Cardiac septum (tissue), 1 donor: Measurements from ENCODE around the gene TPP2. TPM values are rescaled to one million over a fixed set of nuclear protein-coding genes. Genes with fewer than 3 reads are reported as not detected.

Experiments used
- DNase-seq: peaks from one replicate; pipeline ENCODE4 v3.0.0-alpha.2; 2020; ENCODE audit warnings: low spot score
- intact Hi-C: fragments of 100-400 bp; cut with DNase I; formaldehyde crosslinking; loops from one replicate; pipeline ENCODE4 v1.14.0; 2022
- long read RNA-seq: library from polyadenylated mRNA; unstranded; transcript quantifications from one replicate; pipeline ENCODE4 v2.0.0, GENCODE V29; 2021
- total RNA-seq: library from RNA; stranded (reverse); fragmentation: NEBNext Ultra II Directional; extraction: Animal tissue kit (Norgen Biotek cat#: 25700); gene quantifications from one replicate; pipeline ENCODE4 v1.2.1, GENCODE V29; 2021
- donor health status: DM: no; HTN: no; CAD: no.

The TPP2 gene
- total RNA-seq = 31.0 TPM
- long read RNA-seq, full-length matches to known transcripts = 7 of 42 reads
- long read RNA-seq, partial matches to known transcripts = 27 of 42 reads
- long read RNA-seq, other reads (novel, unspliced or antisense) = 8 of 42 reads

DNA sequence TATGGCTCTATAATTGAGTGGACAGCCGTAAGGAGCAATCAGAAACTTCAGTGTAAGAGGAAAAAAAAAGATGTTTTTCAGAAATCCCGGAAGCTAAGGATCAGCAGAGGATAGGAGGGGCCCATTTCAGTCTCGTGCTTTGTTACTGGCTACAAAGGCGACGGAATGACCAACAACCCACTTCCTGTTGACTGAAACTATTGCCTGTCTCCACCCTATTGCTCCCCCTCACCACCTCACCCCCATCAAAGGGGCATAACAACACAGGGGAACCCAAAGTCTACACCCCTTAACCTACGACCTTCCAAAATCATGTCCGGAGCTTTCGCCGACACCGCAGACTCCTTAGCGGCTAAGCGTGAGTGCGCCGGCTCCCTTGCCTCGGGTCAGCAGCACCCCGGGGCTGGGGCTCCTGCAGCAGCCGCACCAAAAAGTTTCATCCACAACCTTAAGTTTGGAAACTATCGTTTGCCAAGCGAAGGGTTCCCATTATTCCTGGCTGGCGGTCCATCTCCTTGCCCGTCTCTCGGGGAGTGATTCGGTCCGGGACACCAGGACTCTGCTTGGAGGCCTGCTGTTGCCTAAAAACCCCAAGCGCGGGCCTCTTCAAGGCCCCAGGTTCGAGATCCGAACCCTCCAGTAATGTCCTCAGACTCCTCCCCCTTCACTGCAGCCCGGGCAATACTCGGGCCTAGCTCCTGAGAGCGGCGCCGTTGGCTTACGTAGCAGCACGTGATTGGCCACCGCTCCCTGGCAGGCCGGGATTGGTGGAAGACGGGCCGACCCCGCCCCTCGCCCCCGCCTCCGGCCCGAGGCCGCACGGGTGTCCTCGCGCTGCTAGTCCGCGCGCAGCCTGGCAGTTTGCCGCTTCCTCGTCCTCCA is at the start of gene TPP2:
Gene TPP2, plus strand, starts transcription at position 840 of the 882 bp plus-strand sequence. CDS start 53 bp downstream, outside the sequence.
- peak; percentile 100 for DNase-seq
- intact Hi-C loops = loop anchor here (2.0 kb wide), 1 partner anchor 202 kb away; the partner anchor contains the start of genes BIVM and POGLUT2

- DNase-seq = no peak
- intact Hi-C loops = no loop called here
Measured at GRCh38 chr13:102548811-102549210, 48.0 kb upstream of the TPP2 start.

GRCh38 chr13:102550507-102550906 is 46.3 kb upstream of the TPP2 start:
- intact Hi-C loops = loop anchor here (10.0 kb wide), 1 partner anchor 606 kb away; no protein-coding TSS in a partner anchor
- no peak for DNase-seq

DNA sequence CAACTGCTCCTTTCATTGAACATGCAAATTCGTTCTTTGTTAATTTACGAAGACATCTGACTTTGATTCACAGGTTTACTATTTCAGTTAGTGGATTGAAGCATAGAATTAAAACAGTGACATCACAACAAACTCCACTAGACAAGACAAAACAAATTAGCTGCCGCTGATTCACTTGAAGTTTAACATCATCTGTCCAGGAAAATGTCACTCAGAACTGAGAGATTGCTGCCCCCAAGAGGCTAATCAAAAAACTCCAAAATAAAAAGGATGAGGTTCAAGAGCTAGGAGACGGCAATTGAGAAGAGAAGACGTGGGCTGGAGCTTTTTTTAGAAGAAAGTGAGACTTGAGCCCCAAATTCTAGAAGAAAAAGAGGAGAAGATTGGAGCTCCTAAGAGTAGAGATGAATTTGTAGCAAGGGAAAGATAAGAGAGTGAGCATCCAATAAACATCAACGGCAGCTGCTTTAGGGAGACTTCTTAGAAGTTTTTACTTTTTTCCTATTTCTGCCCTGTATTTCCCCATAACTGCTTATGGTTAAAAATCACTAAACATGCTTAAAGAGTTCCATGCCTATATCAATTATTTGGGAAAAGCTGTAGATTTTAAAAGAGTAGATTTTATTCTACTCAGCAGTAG is 40.8 kb upstream of the TPP2 start:
- no peak for DNase-seq
- intact Hi-C loops = loop anchor here (10.0 kb wide), 1 partner anchor 611 kb away; no protein-coding TSS in a partner anchor

- no peak for DNase-seq
- intact Hi-C loops = loop anchor here (10.0 kb wide), 1 partner anchor 612 kb away; no protein-coding TSS in a partner anchor
Measured at GRCh38 chr13:102556806-102557205, 40.0 kb upstream of the TPP2 start.

DNA sequence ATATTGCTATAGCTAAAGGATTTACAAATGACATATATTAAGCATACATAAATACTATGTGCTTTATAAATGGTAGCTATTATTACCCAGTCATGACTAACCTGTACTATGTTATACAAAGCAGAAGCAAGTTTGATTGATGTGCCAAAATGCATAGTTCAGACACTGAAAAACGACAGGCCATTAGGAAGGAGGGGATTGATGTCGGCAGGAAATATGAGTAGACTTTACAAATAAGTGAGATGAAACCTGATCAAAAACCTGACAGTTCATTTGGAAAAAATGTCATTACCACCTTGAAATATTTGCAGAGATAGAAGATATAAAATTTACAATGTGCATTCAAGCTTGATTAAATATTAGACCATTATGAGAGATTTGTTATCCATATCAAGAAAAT is 38.8 kb upstream of the TPP2 start:
- intact Hi-C loops = loop anchor here (10.0 kb wide), 1 partner anchor 613 kb away; no protein-coding TSS in a partner anchor
- DNase-seq = no peak

GRCh38 chr13:102561933-102562332 is 34.9 kb upstream of the TPP2 start:
- DNase-seq = no peak
- intact Hi-C loops = no loop called here

GRCh38 chr13:102563267-102563666 is 33.5 kb upstream of the TPP2 start:
- no peak for DNase-seq
- intact Hi-C loops = no loop called here

- no peak for DNase-seq
- intact Hi-C loops = no loop called here
Measured at GRCh38 chr13:102564564-102564963, 32.2 kb upstream of the TPP2 start.

DNA sequence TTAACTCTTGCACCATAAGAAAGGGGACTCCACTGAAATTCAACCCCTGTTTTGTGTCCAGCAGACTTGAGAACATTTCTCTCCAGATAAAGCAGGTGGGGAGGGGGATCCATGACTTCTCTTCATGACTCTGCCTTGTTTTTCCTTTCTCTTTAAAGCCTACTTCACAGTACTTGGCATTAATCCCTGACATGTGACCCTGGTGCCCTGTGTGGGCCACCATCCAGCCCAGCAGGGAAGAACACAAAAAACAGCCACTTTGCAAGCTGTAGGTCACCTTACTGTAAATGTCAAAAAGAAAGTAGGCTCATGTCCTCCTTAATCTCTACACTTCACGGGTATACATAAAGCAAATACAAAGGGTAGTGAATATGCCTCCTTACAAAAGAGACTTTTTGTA is 30.3 kb upstream of the TPP2 start:
- intact Hi-C loops = no loop called here
- no peak for DNase-seq

DNA sequence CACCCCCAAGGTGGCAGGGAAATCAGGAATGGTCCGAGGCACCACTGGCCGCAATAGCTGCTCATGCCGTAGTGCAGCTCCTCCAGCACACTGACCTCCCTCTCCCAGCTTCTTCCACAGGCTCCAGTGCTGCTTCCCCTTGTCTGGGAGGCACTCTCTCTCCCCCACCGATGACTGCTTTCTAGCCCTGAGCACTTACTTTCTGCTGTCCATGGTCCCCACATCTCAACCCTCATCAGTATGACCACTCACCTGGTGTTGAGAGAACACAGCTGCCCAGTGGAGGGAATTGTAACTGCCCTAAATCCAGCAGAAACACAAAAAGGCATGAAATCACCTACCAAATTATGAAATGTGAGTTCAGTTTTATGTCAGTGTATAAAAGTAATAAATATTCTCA is 28.9 kb upstream of the TPP2 start:
- no peak for DNase-seq

GRCh38 chr13:102569488-102569887 is 27.3 kb upstream of the TPP2 start:
- no peak for DNase-seq
- intact Hi-C loops = no loop called here

More for the DNA sequence above, 28.9 kb upstream of the TPP2 start:
- intact Hi-C loops = no loop called here

GRCh38 chr13:102571075-102571474 is 25.7 kb upstream of the TPP2 start:
- DNase-seq = no peak
- intact Hi-C loops = no loop called here

DNA sequence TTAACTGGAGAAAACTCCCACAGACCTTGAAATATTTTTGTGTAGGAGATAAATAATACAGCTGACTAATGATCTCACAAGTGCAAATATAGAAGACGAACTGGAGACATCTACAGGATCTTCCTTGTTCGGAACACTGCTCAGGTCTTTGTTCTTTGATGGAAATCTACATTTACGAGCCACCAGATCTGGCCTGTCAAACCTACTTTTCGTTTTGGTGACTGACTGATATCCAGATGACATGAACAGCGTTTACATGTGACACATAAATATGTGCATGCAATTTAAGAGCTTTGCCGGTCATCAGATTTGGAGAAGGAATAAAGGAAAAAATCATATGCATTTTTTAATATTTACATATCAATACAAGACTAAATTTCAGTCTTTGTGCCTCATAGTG is 24.5 kb upstream of the TPP2 start:
- intact Hi-C loops = no loop called here
- DNase-seq = no peak

DNA sequence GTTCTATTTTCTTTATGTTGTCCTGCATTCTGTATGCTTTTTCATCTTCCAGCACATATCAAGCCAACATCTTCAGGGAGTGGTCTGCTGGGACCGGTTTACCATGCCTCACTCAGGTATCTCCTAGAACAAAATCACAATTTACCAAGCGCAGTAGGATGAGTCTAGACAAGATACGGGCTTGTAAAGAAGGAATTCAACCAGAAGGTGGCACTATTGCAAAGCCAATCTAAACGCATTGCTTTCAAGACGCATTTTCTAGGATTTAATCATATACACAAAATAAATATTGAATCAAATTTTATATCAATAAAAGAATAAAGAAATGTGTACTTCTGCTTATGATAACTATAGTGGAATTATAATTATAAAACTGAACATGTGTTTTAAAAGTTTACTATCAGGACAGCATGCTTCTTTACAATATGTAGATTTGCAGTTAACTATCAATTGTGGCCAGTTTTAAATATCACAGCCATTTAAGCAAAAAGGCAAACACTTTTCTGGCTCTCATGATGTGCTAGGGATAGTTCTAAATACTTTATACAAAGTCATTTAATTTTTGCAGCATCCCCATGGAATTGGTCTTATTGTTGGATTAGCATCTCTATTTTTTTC is 16.1 kb upstream of the TPP2 start:
- no peak for DNase-seq
- intact Hi-C loops = no loop called here

DNA sequence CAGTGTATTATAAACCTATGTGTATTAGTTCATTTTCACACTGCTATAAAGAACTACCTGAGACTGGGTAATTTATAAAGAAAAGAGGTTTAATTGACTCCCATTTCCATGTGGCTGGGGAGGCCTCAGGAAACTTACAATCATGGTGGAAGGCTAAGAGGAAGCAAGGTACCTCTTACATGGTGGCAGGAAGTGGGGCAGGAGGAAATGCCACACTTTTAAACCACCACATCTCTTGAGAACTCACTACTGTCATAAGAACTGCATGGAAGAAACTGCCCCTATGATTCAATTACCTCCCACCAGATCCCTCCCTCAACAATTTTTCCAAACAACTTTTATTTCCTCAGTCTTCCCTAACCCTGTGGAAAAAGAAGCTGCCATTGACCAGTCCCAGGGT is 14.5 kb upstream of the TPP2 start:
- intact Hi-C loops = no loop called here
- DNase-seq = no peak

GRCh38 chr13:102584434-102584833 is 12.4 kb upstream of the TPP2 start:
- intact Hi-C loops = no loop called here
- DNase-seq = no peak

DNA sequence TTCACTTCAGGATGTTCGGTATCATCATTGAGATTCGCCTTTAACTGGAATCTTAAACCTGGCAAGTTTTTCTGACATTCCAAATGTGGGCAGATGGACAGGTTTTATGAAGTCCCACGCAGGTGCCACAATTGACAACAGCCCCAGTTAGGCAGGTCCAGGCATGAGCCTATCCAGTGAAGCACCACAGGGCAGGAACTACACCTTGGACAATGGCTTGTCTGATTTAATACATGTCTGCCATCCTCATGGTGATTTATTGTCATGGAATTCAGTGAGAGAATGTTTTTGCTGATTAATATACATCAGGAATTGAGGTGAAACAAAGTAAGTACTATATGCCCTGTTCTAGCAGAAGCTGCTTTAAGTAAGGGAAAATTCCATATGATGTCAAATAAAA is 10.2 kb upstream of the TPP2 start:
- DNase-seq = no peak
- intact Hi-C loops = no loop called here

- DNase-seq = no peak
- intact Hi-C loops = no loop called here
Measured at GRCh38 chr13:102587916-102588315, 8.9 kb upstream of the TPP2 start.

GRCh38 chr13:102589301-102589822 is 7.4 kb upstream of the TPP2 start:
- no peak for DNase-seq
- intact Hi-C loops = no loop called here
